ENCODE results near the gene FAM177B.
A peak's percentile ranks its signal among the peaks of the same experiment; 100 is the strongest.

FAM177B gene

DNA sequence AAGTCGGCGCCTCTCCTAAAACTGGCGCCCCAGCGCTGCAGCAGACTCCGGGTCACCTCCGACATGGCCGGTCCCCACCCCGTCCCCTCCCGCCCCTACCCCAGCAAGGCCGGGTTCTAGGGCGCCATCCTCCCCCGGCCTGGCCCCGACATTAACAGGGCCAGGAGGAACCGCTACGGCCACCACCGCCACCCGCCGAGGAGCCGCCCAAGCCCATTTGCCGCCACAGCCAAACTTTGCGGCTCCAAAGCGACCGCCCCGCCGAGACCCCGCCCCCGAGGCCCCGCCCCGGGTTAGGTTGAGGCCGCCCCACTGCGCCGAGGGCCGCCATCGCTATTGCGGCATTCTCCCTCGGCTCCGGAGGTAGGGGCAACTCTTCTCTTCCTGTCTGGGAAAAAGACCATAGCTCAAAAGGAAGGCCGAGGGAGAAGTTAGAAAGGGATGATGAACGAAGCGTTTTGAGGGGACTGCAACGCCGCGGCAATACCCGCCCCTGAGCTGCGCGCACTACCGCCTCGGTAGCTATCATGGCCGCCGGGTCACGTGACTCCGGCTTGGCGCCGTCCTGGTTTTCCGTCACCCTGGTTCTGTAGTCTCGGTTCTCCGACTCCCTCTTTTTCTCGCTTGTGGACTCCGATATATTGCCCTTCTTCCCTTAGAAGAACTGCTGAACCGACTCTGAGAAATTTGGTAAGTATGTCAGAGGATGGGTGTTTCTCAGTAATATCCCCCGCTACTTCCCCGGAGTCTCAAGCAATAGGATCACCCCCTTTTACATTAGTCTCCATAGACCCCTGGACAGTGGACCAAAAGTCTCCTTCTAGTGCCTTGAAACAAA, 24.5 kb upstream of the FAM177B start, which contains the start of the genes AIDA and BROX:
TSS of gene AIDA (minus strand) at position 239 of the 838 bp plus-strand sequence. CDS start at position 65, 174 bp downstream.
TSS of gene BROX (plus strand) at position 312 of the 838 bp plus-strand sequence. CDS start 3,136 bp downstream, outside the sequence.
- CTCF ChIA-PET = interaction anchor here (1.1 to 1.7 kb wide), 5 partner anchors 26 to 417 kb away, joined by 3 to 8 read pairs (median 4); no protein-coding TSS in a partner anchor
- DNase-seq (ENCODE audit: low read depth, low spot score) = no peak
- H3K4me3 ChIP-seq (ENCODE audit: low read depth, low read length) = peak within 1 kb of the TSS; percentile 97
- TF ChIP-seq, protein P1, sequence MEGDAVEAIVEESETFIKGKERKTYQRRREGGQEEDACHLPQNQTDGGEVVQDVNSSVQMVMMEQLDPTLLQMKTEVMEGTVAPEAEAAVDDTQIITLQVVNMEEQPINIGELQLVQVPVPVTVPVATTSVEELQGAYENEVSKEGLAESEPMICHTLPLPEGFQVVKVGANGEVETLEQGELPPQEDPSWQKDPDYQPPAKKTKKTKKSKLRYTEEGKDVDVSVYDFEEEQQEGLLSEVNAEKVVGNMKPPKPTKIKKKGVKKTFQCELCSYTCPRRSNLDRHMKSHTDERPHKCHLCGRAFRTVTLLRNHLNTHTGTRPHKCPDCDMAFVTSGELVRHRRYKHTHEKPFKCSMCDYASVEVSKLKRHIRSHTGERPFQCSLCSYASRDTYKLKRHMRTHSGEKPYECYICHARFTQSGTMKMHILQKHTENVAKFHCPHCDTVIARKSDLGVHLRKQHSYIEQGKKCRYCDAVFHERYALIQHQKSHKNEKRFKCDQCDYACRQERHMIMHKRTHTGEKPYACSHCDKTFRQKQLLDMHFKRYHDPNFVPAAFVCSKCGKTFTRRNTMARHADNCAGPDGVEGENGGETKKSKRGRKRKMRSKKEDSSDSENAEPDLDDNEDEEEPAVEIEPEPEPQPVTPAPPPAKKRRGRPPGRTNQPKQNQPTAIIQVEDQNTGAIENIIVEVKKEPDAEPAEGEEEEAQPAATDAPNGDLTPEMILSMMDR (IDR thresholded peaks at IDR 0.05; ENCODE audit: insufficient read depth, low read length, missing control alignments) = no peak
- POLR2A ChIA-PET = interaction anchor here (0.6 to 1.1 kb wide), 5 partner anchors 16 to 1756 kb away, joined by 3 read pairs; no protein-coding TSS in a partner anchor

DNA sequence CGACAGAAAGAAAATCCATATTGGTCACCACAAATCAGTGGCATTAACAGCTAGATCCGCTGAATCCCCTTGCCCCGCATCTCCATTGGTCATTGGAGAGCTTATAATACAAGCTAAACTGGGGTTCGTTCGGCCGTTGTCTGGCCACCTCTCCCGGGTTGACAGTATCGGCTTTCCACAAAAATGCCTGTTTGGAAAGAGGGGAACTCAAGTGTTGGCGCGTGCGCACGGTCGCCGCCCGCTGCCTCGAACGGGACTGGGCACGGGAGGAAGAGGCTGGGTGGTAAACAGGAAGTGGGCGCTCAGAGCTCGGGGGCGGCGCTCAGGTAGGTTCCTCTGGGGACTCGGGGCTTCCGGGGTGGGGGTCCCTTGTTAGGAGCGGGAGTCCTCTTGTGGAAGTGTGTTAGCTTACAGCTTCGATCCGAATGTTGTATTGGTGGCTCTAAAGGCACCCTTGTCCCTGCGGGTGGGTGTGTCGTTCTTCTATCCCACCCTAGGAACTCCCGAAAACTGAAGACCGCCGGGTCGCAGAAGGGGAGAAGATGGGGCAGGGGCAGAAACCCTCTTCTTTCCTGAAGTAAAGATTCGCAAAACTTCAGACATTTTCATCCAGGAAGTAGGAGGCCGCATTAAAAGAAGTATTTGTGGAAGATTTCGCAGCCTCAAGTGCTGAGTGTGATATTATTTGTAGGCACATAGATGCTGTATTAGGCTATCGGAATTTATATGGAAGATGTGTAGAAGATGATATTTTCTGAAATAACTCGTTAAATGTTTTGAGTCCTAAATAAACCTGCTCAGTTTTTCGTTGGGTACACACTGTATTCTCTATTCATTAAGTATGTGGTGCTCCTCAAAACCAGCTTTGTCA, 23.7 kb upstream of the FAM177B start:
- POLR2A ChIA-PET = interaction anchor here (0.6 to 1.1 kb wide), 5 partner anchors 16 to 1757 kb away, joined by 3 read pairs; no protein-coding TSS in a partner anchor

DNA sequence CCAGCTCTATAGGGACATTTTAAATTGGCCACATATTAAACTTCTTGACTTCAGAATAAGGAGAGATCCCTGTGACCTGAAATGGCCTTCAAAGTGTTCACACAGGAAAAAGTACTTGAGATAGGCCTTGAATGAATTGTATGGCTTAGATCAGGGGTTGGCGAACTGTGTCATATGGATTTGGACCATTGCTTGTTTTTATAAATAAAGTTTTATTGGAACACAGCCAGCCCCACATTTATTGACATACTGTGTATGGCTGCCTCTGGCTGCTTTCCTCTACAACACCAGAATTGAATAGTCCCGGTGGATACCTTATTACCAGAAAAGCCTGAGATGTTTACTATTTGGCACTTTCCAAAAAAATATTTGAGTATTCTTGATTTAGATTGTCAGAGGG, 20.6 kb upstream of the FAM177B start:
- no peak for DNase-seq (ENCODE audit: low read depth, low spot score)
- CTCF ChIA-PET = interaction anchor here (0.8 to 1.8 kb wide), 2 partner anchors 19 to 82 kb away, joined by 3 to 4 read pairs; no protein-coding TSS in a partner anchor
- H3K4me3 ChIP-seq (ENCODE audit: low read depth, low read length) = no peak overlapping the region
- TF ChIP-seq, protein P1 (IDR thresholded peaks at IDR 0.05; ENCODE audit: insufficient read depth, low read length, missing control alignments) = no peak
- POLR2A ChIA-PET = no interaction called here

More for the DNA sequence above, 23.7 kb upstream of the FAM177B start:
- CTCF ChIA-PET = interaction anchor here (1.1 to 1.7 kb wide), 6 partner anchors 27 to 421 kb away, joined by 3 to 8 read pairs (median 4); no protein-coding TSS in a partner anchor
- TF ChIP-seq, protein P1 (IDR thresholded peaks at IDR 0.05; ENCODE audit: insufficient read depth, low read length, missing control alignments) = no peak
- H3K4me3 ChIP-seq (ENCODE audit: low read depth, low read length) = peak overlapping the region; percentile 97
- peak; percentile 76 for DNase-seq (ENCODE audit: low read depth, low spot score)

DNA sequence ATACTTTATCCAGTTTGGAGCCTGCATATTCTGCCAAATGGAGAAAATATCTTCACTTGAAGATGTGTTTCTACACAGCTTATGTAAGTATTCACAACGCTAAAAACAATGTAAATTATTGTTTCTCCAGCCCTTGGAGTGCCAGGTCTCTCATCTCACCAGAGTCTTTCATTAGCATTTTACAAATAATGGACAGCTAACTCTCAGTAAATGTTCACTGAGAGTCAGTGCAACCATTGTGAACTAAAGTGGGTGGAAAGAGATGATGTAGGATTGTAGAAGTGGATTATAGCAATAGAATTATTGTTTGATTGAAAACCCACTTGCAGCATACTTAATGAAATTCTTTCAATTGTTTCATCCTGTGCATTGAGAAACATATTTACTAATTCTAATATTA, 8.3 kb upstream of the FAM177B start:
- no peak for DNase-seq (ENCODE audit: low read depth, low spot score)
- ChIA-PET CTCF (interaction anchor here (1.1 to 3.4 kb wide), 3 partner anchors 10 to 395 kb away, joined by 3 to 17 read pairs (median 4); no protein-coding TSS in a partner anchor), POLR2A (interaction anchor here (0.8 kb wide), 1 partner anchor 16 kb away, joined by 3 read pairs; the partner anchor contains the start of genes AIDA and BROX)
- no peak overlapping the region for H3K4me3 ChIP-seq (ENCODE audit: low read depth, low read length)
- TF ChIP-seq, protein P1 (IDR thresholded peaks at IDR 0.05; ENCODE audit: insufficient read depth, low read length, missing control alignments) = no peak

DNA sequence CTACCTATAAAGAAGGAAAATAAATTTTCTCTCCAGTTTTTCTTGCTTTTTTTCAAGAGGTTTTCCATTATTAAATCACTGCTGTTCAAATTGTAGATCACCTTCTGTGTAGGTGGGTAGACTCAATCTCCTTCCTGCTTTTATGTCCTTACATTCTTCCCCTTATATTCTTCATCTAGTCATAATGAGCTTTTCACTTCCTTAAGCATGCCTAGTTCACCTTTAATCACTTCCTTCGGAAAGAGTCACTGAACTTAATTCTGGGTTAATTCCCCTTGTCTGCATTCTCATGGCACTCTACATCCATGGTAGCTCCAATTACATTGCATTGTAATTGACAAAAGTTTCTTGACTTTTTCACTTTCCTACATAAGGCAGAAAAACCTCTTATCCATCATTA, 6.1 kb upstream of the FAM177B start:
- no peak overlapping the region for H3K4me3 ChIP-seq (ENCODE audit: low read depth, low read length)
- DNase-seq (ENCODE audit: low read depth, low spot score) = no peak
- CTCF ChIA-PET = interaction anchor here (0.7 to 1.1 kb wide), 3 partner anchors 359 to 395 kb away, joined by 3 to 4 read pairs (median 3); no protein-coding TSS in a partner anchor
- TF ChIP-seq, protein P1 (IDR thresholded peaks at IDR 0.05; ENCODE audit: insufficient read depth, low read length, missing control alignments) = no peak
- POLR2A ChIA-PET = no interaction called here
